ENCODE data around the gene ASB16.

- TF ChIP-seq POLR2A (IDR thresholded peaks at IDR 0.05; ENCODE audit: low read length), result no peak
- no peak for TF ChIP-seq GATA1 (IDR thresholded peaks at IDR 0.05; ENCODE audit: low read depth, low read length)
Measured at GRCh38 chr17:44207319-44207718, 36.8 kb downstream of the ASB16 start.

All from erythroblast (primary cell).